Left colon (tissue), 2 donors: ENCODE data around the gene EMC10. TPM values are rescaled to one million over a fixed set of nuclear protein-coding genes. Genes with fewer than 3 reads are reported as not detected.
A peak's percentile ranks its signal among the peaks of the same experiment; 100 is the strongest.

Source experiments
- ATAC-seq: fragments of 200-7000 bp; cut with Tn5 transposase; one replicate; pipeline ENCODE4 v1.9.1; 2020; ENCODE audit warnings: mild to moderate bottlenecking, moderate library complexity
- DNase-seq, 2 donors: peaks; one replicate each; pipeline ENCODE4 v3.0.0-alpha.2; 2020
- intact Hi-C, 2 donors: fragments of 100-400 bp; cut with DNase I in 1 of 2; cut with micrococcal nuclease in 1 of 2; formaldehyde crosslinking; loops; one replicate each; pipeline versions ENCODE4 v1.11.2 to v1.14.0; 2022; cut with DNase I, micrococcal nuclease
- total RNA-seq, 2 donors: library from RNA; stranded (reverse); fragmentation: NEBNext Ultra II Directional; extraction: Animal tissue kit (Norgen Biotek cat#: 25700); gene quantifications; one replicate each; pipeline ENCODE4 v1.2.1, GENCODE V29; 2021
- donor health status: DM: no; HTN: no; CAD: no.
- donor health status: DM: yes; HTN: yes; CAD: no.

The EMC10 gene
- total RNA-seq, 2 donors from 2014 or later, result 125 to 132 TPM

DNA sequence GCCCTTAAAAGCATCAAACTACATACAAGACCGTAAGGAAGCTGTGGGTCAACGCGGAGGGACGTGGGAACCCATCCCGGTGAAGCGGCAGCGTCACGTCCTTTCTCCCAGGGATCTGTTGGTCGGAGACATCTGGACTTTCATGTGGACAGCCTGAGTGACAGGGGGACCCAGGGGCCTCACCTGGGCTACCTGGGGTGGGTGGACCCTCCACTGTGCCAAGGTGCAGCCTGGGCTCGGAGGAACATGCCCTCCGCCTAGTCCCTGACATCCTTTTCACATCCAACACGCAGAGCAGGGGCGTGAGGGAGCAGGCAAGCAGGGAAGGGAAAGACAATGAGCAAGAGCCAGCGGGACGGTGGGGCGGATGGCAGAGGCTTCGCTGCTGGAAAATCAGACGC lies 14.1 kb downstream of the EMC10 start:
- ATAC-seq, result no peak

DNA sequence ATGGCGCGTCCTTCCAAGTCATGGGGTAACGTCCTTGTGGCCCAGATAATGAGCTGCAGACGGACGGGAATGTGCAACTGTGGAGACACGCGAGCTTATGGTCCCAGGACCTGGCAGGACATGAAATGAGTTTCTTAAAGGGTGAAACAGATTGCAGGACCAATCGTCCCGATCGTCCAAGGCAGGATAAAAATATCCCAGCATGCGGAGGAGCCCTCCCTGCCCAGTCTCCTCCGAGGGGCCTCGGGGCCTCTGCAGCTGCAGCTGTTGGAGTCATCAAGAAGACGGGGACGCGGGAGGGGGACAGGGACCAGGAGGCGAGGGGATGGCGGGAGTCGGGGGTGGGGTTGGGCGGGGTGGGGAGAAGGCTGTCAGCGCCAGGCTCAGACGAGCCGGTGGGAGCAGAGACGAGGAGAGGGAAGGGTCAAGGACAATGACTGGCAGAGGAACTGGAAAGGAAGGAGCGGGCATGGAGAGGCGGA lies 14.7 kb downstream of the EMC10 start:
- intact Hi-C loops, result no loop called here
- no peak for DNase-seq
- ATAC-seq, result no peak

More for the DNA sequence above, 14.1 kb downstream of the EMC10 start:
- DNase-seq, result no peak
- intact Hi-C loops, result no loop called here

- DNase-seq, result no peak
- ATAC-seq, result peak; percentile 66
- intact Hi-C loops, result no loop called here
These were observed 16.2 kb downstream of the EMC10 start for GRCh38 chr19:50492303-50493052.

DNA sequence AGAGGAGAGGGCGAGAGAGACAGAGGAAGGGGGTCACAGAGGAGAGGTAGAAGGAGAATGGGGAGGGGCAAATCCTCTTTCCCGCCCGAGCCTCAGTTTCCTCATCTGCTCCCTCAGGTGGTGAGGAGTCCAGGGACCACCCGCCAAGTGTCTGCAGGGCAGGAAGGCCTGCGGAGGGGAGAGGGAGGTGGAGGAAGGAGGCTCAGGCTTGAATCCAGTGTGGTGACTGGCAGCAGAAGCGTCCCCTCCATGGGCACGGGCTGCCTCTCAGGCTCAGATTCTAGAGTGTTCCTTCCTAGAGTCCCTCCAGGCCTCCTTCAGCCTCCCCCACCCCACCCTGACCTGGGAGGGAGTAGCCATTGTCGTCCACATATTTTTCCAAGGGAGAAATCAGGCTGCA lies 16.9 kb downstream of the EMC10 start:
- intact Hi-C loops, result no loop called here
- DNase-seq (no peak), ATAC-seq (no peak)

DNA sequence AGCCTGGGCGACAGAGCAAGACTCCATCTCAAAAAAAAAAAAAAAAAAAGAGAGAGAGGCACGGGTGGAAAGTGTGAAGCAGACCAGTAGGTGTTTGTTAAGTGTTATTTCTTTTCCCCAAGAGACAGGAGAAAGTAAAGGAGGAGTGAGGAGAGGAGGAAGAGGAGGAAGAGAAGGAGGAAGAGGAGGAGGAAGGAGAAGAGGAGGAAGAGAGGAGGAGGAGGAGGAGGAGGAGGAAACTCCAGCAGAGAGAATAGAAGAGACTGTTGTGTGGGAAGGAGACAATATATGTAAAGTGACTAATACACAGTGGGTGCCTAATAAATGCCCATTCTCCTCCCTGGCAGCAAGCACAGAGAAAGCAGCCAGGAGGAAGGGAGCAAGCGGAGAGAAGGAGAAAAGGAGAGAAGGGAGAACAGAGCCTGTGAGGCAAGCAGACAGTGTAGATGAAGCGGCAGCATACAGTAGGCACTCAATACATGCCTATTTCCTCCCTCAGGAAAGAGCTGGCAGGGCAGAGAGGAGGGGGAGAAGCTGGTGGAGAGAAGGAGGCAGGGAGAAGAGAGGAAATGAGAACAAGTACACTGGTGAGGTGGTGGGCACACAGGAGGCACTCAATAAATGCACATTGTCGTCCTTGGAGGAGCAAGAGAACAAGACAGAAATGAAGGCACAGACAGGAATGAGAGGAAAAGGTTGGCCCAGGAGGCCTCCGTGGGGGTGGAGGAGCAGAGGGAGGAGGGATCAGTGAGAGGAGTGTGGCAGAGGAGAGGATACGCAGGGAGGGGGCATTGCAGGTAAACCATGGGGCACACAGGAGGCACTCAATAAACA lies 18.1 kb downstream of the EMC10 start:
- ATAC-seq (no peak), DNase-seq (no peak)
- intact Hi-C loops, result no loop called here

DNA sequence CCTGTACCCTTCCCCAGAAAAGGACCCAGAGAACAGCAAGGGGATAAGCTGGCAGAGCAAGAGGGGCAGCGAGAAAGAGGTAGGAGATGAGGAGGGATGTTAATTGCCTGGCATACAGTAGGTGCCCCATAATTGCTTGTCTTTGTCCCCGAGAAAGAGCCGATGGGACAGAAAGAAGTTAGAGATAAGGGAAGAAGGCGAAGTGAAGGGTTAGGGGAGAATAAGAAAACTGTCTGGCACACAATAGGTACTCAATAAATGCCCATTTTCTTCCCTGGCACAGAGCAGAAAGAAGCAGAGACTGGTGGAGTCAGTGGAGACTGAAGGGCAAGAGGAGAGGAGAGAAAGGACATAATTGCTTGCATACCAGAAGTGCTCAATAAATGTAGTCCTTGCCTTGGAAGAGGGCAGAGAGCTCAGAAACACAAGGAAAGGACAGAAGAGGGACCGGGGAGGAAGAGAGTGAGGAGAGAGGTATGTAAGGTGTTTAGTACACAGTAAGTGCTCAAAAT lies 18.8 kb downstream of the EMC10 start:
- ATAC-seq, result no peak

GRCh38 chr19:50496189-50497021 lies 20.1 kb downstream of the EMC10 start:
- intact Hi-C loops, result no loop called here
- ATAC-seq, result no peak

More for the DNA sequence above, 18.8 kb downstream of the EMC10 start:
- intact Hi-C loops, result no loop called here
- no peak for DNase-seq

GRCh38 chr19:50497022-50497405 lies 20.7 kb downstream of the EMC10 start:
- intact Hi-C loops, result no loop called here
- DNase-seq, result no peak
- ATAC-seq, result no peak

More at GRCh38 chr19:50496189-50497021, 20.1 kb downstream of the EMC10 start:
- DNase-seq, result no peak

- DNase-seq (no peak), ATAC-seq (no peak)
- intact Hi-C loops, result no loop called here
These were observed 22.1 kb downstream of the EMC10 start for GRCh38 chr19:50498219-50499056.

- DNase-seq, result no peak
- intact Hi-C loops, result no loop called here
These were observed 23.9 kb downstream of the EMC10 start for GRCh38 chr19:50500060-50500752.

GRCh38 chr19:50500753-50501151 lies 24.4 kb downstream of the EMC10 start:
- DNase-seq (no peak), ATAC-seq (peak; percentile 26)
- intact Hi-C loops, result no loop called here

More at GRCh38 chr19:50500060-50500752, 23.9 kb downstream of the EMC10 start:
- peak; percentile 41 for ATAC-seq

DNA sequence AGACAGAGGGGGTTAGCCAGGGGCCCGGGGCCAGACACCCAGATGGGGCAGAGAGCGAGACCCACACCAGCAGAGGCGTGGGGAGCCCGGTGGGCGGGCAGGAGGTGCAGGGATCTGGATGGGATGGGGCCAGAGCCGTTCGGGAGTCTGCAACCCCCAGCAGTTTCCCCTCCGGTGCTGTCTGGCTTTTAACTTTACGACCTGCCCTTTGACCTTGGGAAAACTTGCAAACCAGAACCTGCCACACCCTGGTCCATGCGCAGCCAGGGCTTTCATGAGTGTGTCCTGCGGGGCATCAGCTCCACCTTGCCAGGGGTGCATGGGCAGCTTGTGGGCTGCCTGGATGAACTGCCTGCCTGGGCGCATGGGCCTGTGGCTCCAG lies 24.9 kb downstream of the EMC10 start:
- peak; percentile 66 for ATAC-seq
- no peak for DNase-seq
- intact Hi-C loops, result no loop called here

- intact Hi-C loops, result no loop called here
- no peak for ATAC-seq
- DNase-seq, result no peak
These were observed 25.5 kb downstream of the EMC10 start for GRCh38 chr19:50501568-50502475.

GRCh38 chr19:50505856-50506611 lies 29.7 kb downstream of the EMC10 start:
- ATAC-seq, result no peak
- no peak for DNase-seq

DNA sequence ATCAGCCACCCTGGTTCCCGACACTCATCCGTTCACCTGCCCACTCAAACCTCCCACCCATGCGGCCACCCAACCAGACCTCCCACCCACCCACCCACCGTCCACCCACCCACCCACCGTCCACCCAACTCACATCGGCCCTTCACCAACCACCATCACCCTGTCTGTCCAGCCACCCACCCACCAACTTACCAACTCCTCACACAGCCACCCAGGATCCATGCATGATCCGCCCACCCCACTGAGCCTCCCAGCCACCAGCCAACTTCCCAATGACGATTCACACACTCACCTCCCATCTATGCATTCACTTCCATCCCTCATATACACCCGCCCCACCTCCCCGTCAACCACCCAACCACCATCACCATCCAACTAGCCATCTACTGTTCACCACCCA lies 30.4 kb downstream of the EMC10 start:
- DNase-seq, result no peak
- no peak for ATAC-seq
- intact Hi-C loops, result no loop called here

More at GRCh38 chr19:50505856-50506611, 29.7 kb downstream of the EMC10 start:
- intact Hi-C loops, result no loop called here

DNA sequence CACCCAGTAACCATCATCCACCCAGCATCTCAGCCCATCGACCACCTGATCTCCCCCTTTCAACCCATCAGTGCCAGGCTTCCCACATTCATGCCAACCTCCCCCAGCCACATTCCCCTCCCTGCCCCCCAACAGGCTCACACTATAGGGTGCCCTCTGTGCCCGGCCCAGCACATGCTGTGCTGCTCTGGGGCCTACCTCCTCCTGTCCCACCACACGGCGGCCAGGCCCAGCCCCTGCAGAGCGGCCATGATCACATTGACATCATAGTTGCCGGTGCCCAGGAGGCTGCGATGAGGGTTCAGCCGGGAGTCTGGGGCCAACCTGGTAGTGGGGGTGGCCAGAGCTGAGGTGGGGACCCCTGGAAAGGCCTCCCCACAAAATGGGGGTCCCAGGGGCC lies 31.1 kb downstream of the EMC10 start:
- DNase-seq (no peak), ATAC-seq (no peak)
- intact Hi-C loops, result no loop called here
